HepG2 (cell line): ENCODE data around the gene PTK7. TPM values are rescaled to one million over a fixed set of nuclear protein-coding genes. Genes with fewer than 3 reads are reported as not detected.

Experiments used
- ATAC-seq: fragments of 200-7000 bp; cut with Tn5 transposase; 3 replicates; pipeline ENCODE4 v1.9.1; 2020; ENCODE audit warnings: mild to moderate bottlenecking, moderate library complexity
- BruUV-seq: library from RNA; stranded (reverse); fragments of 400-500 nt; replicated peaks from 2 replicates; lab custom pipeline; 2021; lab: Mats Ljungman, UMichigan
- CTCF ChIA-PET: fragments of 300-600 bp; formaldehyde crosslinking; extraction: SDS; loops from one replicate; lab custom pipeline; 2021; ENCODE audit warnings: low total read pairs, inconsistent platforms, low intra/inter-chr PET ratio; lab: Yijun Ruan, JAX
- POLR2A ChIA-PET: fragments of 350-600 bp; sonication (Branson Sonifier 250); formaldehyde crosslinking; loops from one replicate; lab custom pipeline; 2020; ENCODE audit warnings: antibody characterized with exemption, inconsistent platforms; lab: Yijun Ruan, JAX
- DNase-seq: peaks from one replicate; pipeline ENCODE4 v3.0.0-alpha.2; 2015; ENCODE audit warnings: low spot score
- FAIRE-seq: peaks from 3 replicates; lab custom pipeline; 2011; peaks lifted over from hg19 to GRCh38; lab: Jason Lieb, UNC
- H2AFZ ChIP-seq: one replicate; pipeline ENCODE4 v1.6.1; 2011; ENCODE audit warnings: low read length, inconsistent platforms
- H3K27ac ChIP-seq: fragments of 300-600 bp; 3 replicates; pipeline ENCODE4 v1.8.0; 2011; ENCODE audit warnings: mixed run types, mild to moderate bottlenecking, mixed read lengths, low read length, inconsistent platforms; ENCODE audit not compliant: insufficient read depth; ENCODE audit errors: extremely low read length
- H3K27me3 ChIP-seq, 2 experiments: fragments of 200-600 bp in 1 of 2; 2 replicates in 1 of 2; 3 replicates in 1 of 2; pipeline versions ENCODE4 v1.6.0 to v1.8.0; 2011; ENCODE audit warnings: low read length in 2 of 2, mild to moderate bottlenecking in 2 of 2, moderate library complexity in 2 of 2, inconsistent platforms in 1 of 2; ENCODE audit not compliant: insufficient read depth in 2 of 2, control insufficient read depth in 1 of 2
- H3K36me3 ChIP-seq, 2 experiments: fragments of 200-600 bp in 1 of 2; replicated peaks in 1 of 2; 2 replicates in 1 of 2; 3 replicates in 1 of 2; pipeline versions ENCODE4 v1.5.1 to v1.8.0; 2011; ENCODE audit warnings: low read length in 2 of 2, inconsistent platforms in 1 of 2; ENCODE audit not compliant: insufficient read depth in 2 of 2, control insufficient read depth in 1 of 2
- H3K4me1 ChIP-seq: 2 replicates; pipeline ENCODE4 v1.5.1; 2012; ENCODE audit warnings: low read length, inconsistent platforms; ENCODE audit not compliant: insufficient read depth
- H3K4me2 ChIP-seq: 2 replicates; pipeline ENCODE4 v1.6.0; 2011; ENCODE audit warnings: low read depth, low read length, inconsistent platforms
- H3K4me3 ChIP-seq, 3 experiments: fragments of 200-600 bp in 1 of 3; sonication (generic), shearing (Covaris generic) in 1 of 3; replicated peaks in 1 of 3; 2 replicates each; pipeline ENCODE4 v1.5.1; 2011 to 2016; ENCODE audit warnings: low read length in 3 of 3, inconsistent platforms in 2 of 3, low read depth in 2 of 3, mild to moderate bottlenecking in 2 of 3, control low read depth in 1 of 3, mixed read lengths in 1 of 3; ENCODE audit not compliant: insufficient read depth in 1 of 3
- H3K79me2 ChIP-seq: one replicate; pipeline ENCODE4 v1.6.1; 2011; ENCODE audit warnings: low read length, inconsistent platforms; ENCODE audit not compliant: insufficient read depth
- H3K9ac ChIP-seq: 2 replicates; pipeline ENCODE4 v1.6.0; 2011; ENCODE audit warnings: mild to moderate bottlenecking, low read depth, low read length, inconsistent platforms; ENCODE audit not compliant: insufficient read depth
- H3K9me3 ChIP-seq: 2 replicates; pipeline ENCODE4 v1.5.1; 2012; ENCODE audit warnings: mild to moderate bottlenecking, low read length
- H4K20me1 ChIP-seq: 2 replicates; pipeline ENCODE4 v1.6.0; 2011; ENCODE audit warnings: inconsistent platforms, mild to moderate bottlenecking, low read length, moderate library complexity; ENCODE audit not compliant: insufficient read depth
- CBX5 ChIP-seq: sonication (generic); formaldehyde crosslinking; IDR thresholded peaks from 2 replicates; pipeline ENCODE4 v1.4.0; 2020; ENCODE audit warnings: missing genetic modification reagents, borderline replicate concordance
- CENPBD1 ChIP-seq: sonication (generic); formaldehyde crosslinking; IDR thresholded peaks from 2 replicates; pipeline ENCODE4 v1.8.0; 2022; ENCODE audit warnings: missing genetic modification reagents, low read depth, mild to moderate bottlenecking, borderline replicate concordance
- GABPB1 ChIP-seq: IDR thresholded peaks from 2 replicates; pipeline ENCODE4 v1.6.1; 2016; ENCODE audit warnings: mild to moderate bottlenecking, missing genetic modification reagents, moderate library complexity, missing compliant biosample characterization
- GPBP1L1 ChIP-seq: sonication (generic); formaldehyde crosslinking; IDR thresholded peaks from 2 replicates; pipeline ENCODE4 v1.5.0; 2020; ENCODE audit warnings: mild to moderate bottlenecking, missing genetic modification reagents
- JARID2 ChIP-seq: sonication (generic); formaldehyde crosslinking; IDR thresholded peaks from 2 replicates; pipeline ENCODE4 v1.8.1; 2023; ENCODE audit warnings: missing genetic modification reagents, inconsistent platforms; ENCODE audit not compliant: insufficient replicate concordance
- MAZ ChIP-seq, 2 experiments: sonication (generic) in 1 of 2; formaldehyde crosslinking in 1 of 2; IDR thresholded peaks; 2 replicates each; pipeline versions ENCODE4 v1.5.0 to v1.6.1; 2012 to 2020; ENCODE audit warnings: low read depth in 2 of 2, mild to moderate bottlenecking in 2 of 2, borderline replicate concordance in 1 of 2, improper control_type of control experiment in 1 of 2, low read length in 1 of 2, missing genetic modification reagents in 1 of 2, moderate library complexity in 1 of 2
- NFE2 ChIP-seq: sonication (generic); formaldehyde crosslinking; IDR thresholded peaks from 2 replicates; pipeline ENCODE4 v1.4.0; 2020; ENCODE audit warnings: missing genetic modification reagents
- SIN3B ChIP-seq: fragments of 150-350 bp; IDR thresholded peaks from 2 replicates; pipeline ENCODE4 v1.6.1; 2014; ENCODE audit warnings: low read length
- ZBTB8A ChIP-seq: sonication (generic); formaldehyde crosslinking; IDR thresholded peaks from 2 replicates; pipeline ENCODE4 v1.4.0; 2020; ENCODE audit warnings: mild to moderate bottlenecking, low read depth, missing genetic modification reagents, borderline replicate concordance
- ZFP90 ChIP-seq: sonication (generic); formaldehyde crosslinking; IDR thresholded peaks from 2 replicates; pipeline ENCODE4 v1.8.0; 2022; ENCODE audit warnings: missing genetic modification reagents, mild to moderate bottlenecking, inconsistent platforms, borderline replicate concordance
- ZFX ChIP-seq: sonication (generic); formaldehyde crosslinking; IDR thresholded peaks from 2 replicates; pipeline ENCODE4 v1.4.0; 2020; ENCODE audit warnings: mild to moderate bottlenecking, low read depth, missing genetic modification reagents, moderate library complexity
- ZMYM3 ChIP-seq: sonication (generic); formaldehyde crosslinking; IDR thresholded peaks from 2 replicates; pipeline ENCODE4 v1.5.1; 2020; ENCODE audit warnings: mild to moderate bottlenecking, missing genetic modification reagents
- ZNF124 ChIP-seq: sonication (generic); formaldehyde crosslinking; IDR thresholded peaks from 2 replicates; pipeline ENCODE4 v1.4.0; 2020; ENCODE audit warnings: missing genetic modification reagents
- ZNF136 ChIP-seq: sonication (generic); formaldehyde crosslinking; IDR thresholded peaks from 2 replicates; pipeline ENCODE4 v1.8.1; 2022; ENCODE audit warnings: low read depth, mild to moderate bottlenecking, moderate library complexity, missing genetic modification reagents
- ZNF432 ChIP-seq: sonication (generic); formaldehyde crosslinking; IDR thresholded peaks from 2 replicates; pipeline ENCODE4 v1.5.0; 2020; ENCODE audit warnings: missing genetic modification reagents, mild to moderate bottlenecking, borderline replicate concordance
- ZNF468 ChIP-seq: sonication (generic); formaldehyde crosslinking; IDR thresholded peaks from 2 replicates; pipeline ENCODE4 v1.8.0; 2022; ENCODE audit warnings: mild to moderate bottlenecking, moderate library complexity, missing genetic modification reagents
- ZNF644 ChIP-seq: IDR thresholded peaks from 2 replicates; pipeline ENCODE4 v1.6.1; 2016; ENCODE audit warnings: low read depth
- ZNF761 ChIP-seq: sonication (generic); formaldehyde crosslinking; conservative IDR thresholded peaks from 2 replicates; pipeline ENCODE4 v1.4.0; 2020; ENCODE audit warnings: mild to moderate bottlenecking, missing genetic modification reagents
- ZNF780A ChIP-seq: sonication (generic); formaldehyde crosslinking; IDR thresholded peaks from 2 replicates; pipeline ENCODE4 v1.8.0; 2022; ENCODE audit warnings: mild to moderate bottlenecking, missing genetic modification reagents, moderate library complexity
- WGBS: methylation state at CpG from one replicate; pipeline ENCODE4 v1.1.6; 2017; ENCODE audit warnings: low lambda C conversion rate; 5-methylcytosine and 5-hydroxymethylcytosine counted together
- in situ Hi-C: cut with HindIII; loops from 2 replicates; pipeline ENCODE4 v1.10.0; 2017; ENCODE audit warnings: low pct_unique_long_range_greater_than_20kb; ENCODE audit not compliant: extremely low pct_ligation_motif_present
- intact Hi-C: fragments of 100-400 bp; cut with micrococcal nuclease; formaldehyde crosslinking; loops from one replicate; pipeline ENCODE4 v1.10.0; 2022; ENCODE audit not compliant: unreplicated experiment
- polyA plus RNA-seq, 8 experiments: library from polyadenylated mRNA; depleted of rRNA in 3 of 8; stranded (reverse) in 7 of 8; unstranded in 1 of 8; fragments of >200 nt; fragmentation: Illumina TruSeq in 4 of 8; extraction: Trizol in 4 of 8; gene quantifications; 2 replicates each; pipeline versions ENCODE4 v1.2.1 to v1.2.3, GENCODE V29; 2011 to 2016; ENCODE audit warnings: low read depth in 4 of 8, missing spikeins in 1 of 8, mixed read lengths in 1 of 8; ENCODE audit not compliant: insufficient read depth in 1 of 8
- total RNA-seq, 5 experiments: library from RNA; depleted of rRNA; stranded (reverse); fragments of >200 nt; fragmentation: Illumina TruSeq; extraction: Trizol; gene quantifications; 2 replicates each; pipeline ENCODE4 v1.2.3, GENCODE V29; 2016; ENCODE audit warnings: low read depth in 1 of 5

The PTK7 gene
- total and polyA plus RNA-seq, 2 of the 13 experiments (the other 11 are each of a cell fraction or from before 2014, with no cell fraction given) = 98.5 to 99.8 TPM

GRCh38 chr6:43186706-43187105 is 110.6 kb downstream of the PTK7 start:
- H3K4me1 ChIP-seq = peaks cover 19% of the 10 kb centered on the region
- H3K4me3 ChIP-seq = no peak overlapping the region
- H2AFZ ChIP-seq = no peak overlapping the region
- DNase-seq (no peak), FAIRE-seq (no peak), ATAC-seq (no peak)
- no peak overlapping the region for H3K9ac ChIP-seq
- no peaks in the 10 kb centered on the region for H4K20me1 ChIP-seq
- no peak overlapping the region for H3K27ac ChIP-seq
- H3K9me3 ChIP-seq = no peaks in the 10 kb centered on the region
- ChIA-PET CTCF (no interaction called here), POLR2A (no interaction called here)
- intact Hi-C loops = no loop called here
- 92% methylated on average over 4 of the region's 4 CpGs for WGBS
- H3K79me2 ChIP-seq = no peaks in the 10 kb centered on the region
- peaks cover 6 to 7% of the 10 kb centered on the region in 2 experiments; a peak in 3 of 5 replicates for H3K36me3 ChIP-seq
- in situ Hi-C loops = no loop called here
- TF ChIP-seq CENPBD1 (CRISPR knock-in tag) = no peak
- TF ChIP-seq ZFX (CRISPR knock-in tag) = no peak
- no peak for TF ChIP-seq GPBP1L1 (CRISPR knock-in tag)
- no peaks in the 10 kb centered on the region; a peak in 1 of 5 replicates for H3K27me3 ChIP-seq
- no TSS peak for BruUV-seq
- no peak overlapping the region for H3K4me2 ChIP-seq

- CTCF ChIA-PET = no interaction called here
- TF ChIP-seq NFE2 (CRISPR knock-in tag) (no peak), ZBTB8A (no peak), ZNF136 (CRISPR knock-in tag) (no peak), ZFP90 (CRISPR knock-in tag) (no peak), GABPB1 (no peak), ZNF644 (CRISPR knock-in tag) (no peak), ZNF761 (CRISPR knock-in tag) (no peak), ZNF780A (no peak), ZNF432 (no peak), ZMYM3 (CRISPR knock-in tag) (no peak), ZNF468 (no peak), CBX5 (no peak), SIN3B (no peak), JARID2 (CRISPR knock-in tag) (no peak), MAZ (IDR thresholded peaks at IDR 0.05; ENCODE audit: borderline replicate concordance, low read depth, low read length) (no peak), MAZ (CRISPR knock-in tag; IDR thresholded peaks at IDR 0.05; ENCODE audit: low read depth) (no peak), ZNF124 (CRISPR knock-in tag) (no peak)
Measured at GRCh38 chr6:43187821-43188220, 111.7 kb downstream of the PTK7 start.

More at GRCh38 chr6:43187821-43188220, 111.7 kb downstream of the PTK7 start:
- FAIRE-seq (no peak), ATAC-seq (no peak), DNase-seq (no peak)
- H3K27ac ChIP-seq = no peak overlapping the region
- WGBS = 89% methylated on average over 7 of the region's 7 CpGs
- no peak overlapping the region for H3K4me2 ChIP-seq
- H3K9me3 ChIP-seq = no peaks in the 10 kb centered on the region
- intact Hi-C loops (no loop called here), in situ Hi-C loops (no loop called here)
- no peaks in the 10 kb centered on the region for H4K20me1 ChIP-seq
- H3K9ac ChIP-seq = no peak overlapping the region
- BruUV-seq = no TSS peak
- H3K4me3 ChIP-seq = no peak overlapping the region
- peaks cover 6 to 7% of the 10 kb centered on the region in 2 experiments; a peak in 3 of 5 replicates for H3K36me3 ChIP-seq
- H2AFZ ChIP-seq = no peak overlapping the region
- POLR2A ChIA-PET = no interaction called here
- no peaks in the 10 kb centered on the region for H3K27me3 ChIP-seq
- no peaks in the 10 kb centered on the region for H3K79me2 ChIP-seq
- H3K4me1 ChIP-seq = peaks cover 14% of the 10 kb centered on the region
